SK-N-SH (cell line): Measurements from ENCODE around the gene DIP2A.

Experiments
- IRF3 ChIP-seq: fragments of 150-350 bp; IDR thresholded peaks from 2 replicates; pipeline ENCODE4 v1.6.1; 2016; ENCODE audit warnings: mild to moderate bottlenecking, low read depth, low read length
- RAD21 ChIP-seq: IDR thresholded peaks from 2 replicates; pipeline ENCODE4 v1.6.1; 2012; ENCODE audit warnings: mild to moderate bottlenecking, low read length
- SMC3 ChIP-seq: IDR thresholded peaks from 2 replicates; pipeline ENCODE4 v1.6.1; 2012; ENCODE audit warnings: low read depth, low read length, improper control_type of control experiment

- TF ChIP-seq SMC3 (no peak), IRF3 (no peak), RAD21 (no peak)
Measured at GRCh38 chr21:46491553-46491952, 32.9 kb downstream of the DIP2A start.
